Colonic mucosa (tissue), 4 donors: ENCODE results near the gene ARHGAP15. TPM values are rescaled to one million over a fixed set of nuclear protein-coding genes. Genes with fewer than 3 reads are reported as not detected.

Experiments used
- DNase-seq: peaks from one replicate; pipeline ENCODE4 v3.0.0-alpha.2; 2020
- H3K27ac ChIP-seq: fragments of 200-600 bp; one replicate; pipeline ENCODE4 v1.8.0; 2021
- H3K27me3 ChIP-seq: fragments of 200-600 bp; one replicate; pipeline ENCODE4 v1.8.0; 2021
- H3K36me3 ChIP-seq: fragments of 200-600 bp; one replicate; pipeline ENCODE4 v1.8.0; 2021
- H3K4me1 ChIP-seq: fragments of 200-600 bp; one replicate; pipeline ENCODE4 v1.8.0; 2021; ENCODE audit warnings: mild to moderate bottlenecking
- H3K4me3 ChIP-seq: fragments of 200-600 bp; one replicate; pipeline ENCODE4 v1.8.0; 2021
- H3K9ac ChIP-seq, 2 donors: one replicate each; pipeline ENCODE4 v1.7.0; 2013; ENCODE audit warnings: control low read depth in 2 of 2, low read depth in 2 of 2, low read length in 2 of 2
- H3K9me3 ChIP-seq: fragments of 200-600 bp; one replicate; pipeline ENCODE4 v1.8.0; 2021
- CTCF ChIP-seq: fragments of 200-600 bp; IDR thresholded peaks from one replicate; pipeline ENCODE4 v1.8.0; 2022; ENCODE audit warnings: antibody characterized with exemption, mild to moderate bottlenecking
- intact Hi-C: fragments of 100-400 bp; cut with DNase I; formaldehyde crosslinking; loops from one replicate; pipeline ENCODE4 v1.14.1; 2022
- total RNA-seq, 2 donors: library from RNA; stranded (reverse); fragmentation: NEBNext Ultra II Directional in 1 of 2; extraction: Animal tissue kit (Norgen Biotek cat#: 25700) in 1 of 2; gene quantifications; one replicate each; pipeline ENCODE4 v1.2.1, GENCODE V29; 2021
- donor health status: healthy.
- donor health status: DM: no; HTN: no; CAD: no.
- donor health status: DM: no; HTN: no; CAD: no.

The ARHGAP15 gene
- total RNA-seq, 2 donors from 2014 or later: 1.6 to 3.7 TPM

DNA sequence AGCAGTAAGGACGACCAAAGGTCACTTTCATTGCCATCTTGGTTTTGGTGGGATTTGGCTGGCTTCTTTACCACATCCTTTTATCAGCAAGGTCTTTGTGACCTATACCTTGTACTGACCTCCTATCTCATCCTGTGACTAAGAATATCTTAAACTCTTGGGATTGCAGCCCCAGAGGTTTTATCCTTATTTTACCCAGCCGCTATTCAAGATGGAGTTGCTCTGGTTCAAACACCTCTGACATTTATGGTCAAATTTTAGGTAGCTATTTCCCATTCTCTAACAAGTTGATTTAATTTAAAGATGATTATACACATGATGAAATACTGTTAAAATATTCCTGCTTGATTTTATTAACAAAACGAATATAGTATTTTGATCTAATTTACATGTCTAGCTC is 326.1 kb downstream of the ARHGAP15 start:
- Histone ChIP-seq H3K27me3 (no peaks in the 10 kb centered on the region), H3K9ac (no peak overlapping the region), H3K9me3 (no peaks in the 10 kb centered on the region), H3K4me3 (no peak overlapping the region), H3K36me3 (no peaks in the 10 kb centered on the region), H3K4me1 (no peaks in the 10 kb centered on the region), H3K27ac (no peak overlapping the region)
- DNase-seq: no peak
- no peak for TF ChIP-seq CTCF
- intact Hi-C loops: no loop called here

- intact Hi-C loops: no loop called here
- H3K4me3 ChIP-seq: no peak overlapping the region
- DNase-seq: no peak
- H3K36me3 ChIP-seq: no peaks in the 10 kb centered on the region
- no peaks in the 10 kb centered on the region for H3K4me1 ChIP-seq
- no peak overlapping the region for H3K9ac ChIP-seq
- no peaks in the 10 kb centered on the region for H3K9me3 ChIP-seq
- no peaks in the 10 kb centered on the region for H3K27me3 ChIP-seq
- H3K27ac ChIP-seq: no peak overlapping the region
- no peak for TF ChIP-seq CTCF
Measured at GRCh38 chr2:143458258-143459190, 329.3 kb downstream of the ARHGAP15 start.

DNA sequence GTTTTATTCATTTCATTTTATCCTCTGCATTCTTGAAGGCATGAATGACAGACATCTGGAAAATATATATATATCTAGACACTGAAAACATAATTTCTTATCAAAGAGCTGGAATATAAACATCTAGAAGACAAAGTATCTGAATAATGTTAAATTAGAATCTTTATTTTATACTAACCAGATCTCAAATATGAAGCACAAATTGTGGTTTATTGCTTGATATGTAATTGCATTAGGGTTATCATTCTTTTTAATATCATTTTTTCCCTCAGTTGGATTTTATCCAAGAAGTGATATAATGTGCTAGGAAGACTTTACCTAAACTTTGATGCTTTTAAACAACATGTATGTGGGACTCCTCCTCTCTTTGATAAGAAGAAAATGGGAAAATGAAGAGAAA is 331.2 kb downstream of the ARHGAP15 start:
- H3K27me3 ChIP-seq: no peaks in the 10 kb centered on the region
- no peaks in the 10 kb centered on the region for H3K9me3 ChIP-seq
- H3K9ac ChIP-seq: no peak overlapping the region
- TF ChIP-seq CTCF: no peak
- H3K27ac ChIP-seq: no peak overlapping the region
- DNase-seq: no peak
- H3K4me3 ChIP-seq: no peak overlapping the region
- H3K4me1 ChIP-seq: no peaks in the 10 kb centered on the region
- intact Hi-C loops: no loop called here
- H3K36me3 ChIP-seq: no peaks in the 10 kb centered on the region

GRCh38 chr2:143463719-143464118 is 334.5 kb downstream of the ARHGAP15 start:
- TF ChIP-seq CTCF: no peak
- Histone ChIP-seq H3K4me1 (no peaks in the 10 kb centered on the region), H3K9me3 (no peaks in the 10 kb centered on the region), H3K27me3 (no peaks in the 10 kb centered on the region), H3K27ac (no peak overlapping the region), H3K4me3 (no peak overlapping the region), H3K9ac (no peak overlapping the region), H3K36me3 (no peaks in the 10 kb centered on the region)
- no peak for DNase-seq
- intact Hi-C loops: no loop called here

- no peak for DNase-seq
- H3K36me3 ChIP-seq: no peaks in the 10 kb centered on the region
- H3K9ac ChIP-seq: no peak overlapping the region
- H3K9me3 ChIP-seq: no peaks in the 10 kb centered on the region
- no peak overlapping the region for H3K4me3 ChIP-seq
- H3K27ac ChIP-seq: no peak overlapping the region
- H3K4me1 ChIP-seq: no peaks in the 10 kb centered on the region
- intact Hi-C loops: no loop called here
- H3K27me3 ChIP-seq: no peaks in the 10 kb centered on the region
- TF ChIP-seq CTCF: no peak
Measured at GRCh38 chr2:143466391-143466790, 337.2 kb downstream of the ARHGAP15 start.
